ENCODE data around the gene OR5H2.
"Not testable (repeated sequence)": the region's sequence is repeated elsewhere in the genome, so short reads cannot be mapped to it uniquely, and the experiment has no call there.

Gene OR5H2

DNA sequence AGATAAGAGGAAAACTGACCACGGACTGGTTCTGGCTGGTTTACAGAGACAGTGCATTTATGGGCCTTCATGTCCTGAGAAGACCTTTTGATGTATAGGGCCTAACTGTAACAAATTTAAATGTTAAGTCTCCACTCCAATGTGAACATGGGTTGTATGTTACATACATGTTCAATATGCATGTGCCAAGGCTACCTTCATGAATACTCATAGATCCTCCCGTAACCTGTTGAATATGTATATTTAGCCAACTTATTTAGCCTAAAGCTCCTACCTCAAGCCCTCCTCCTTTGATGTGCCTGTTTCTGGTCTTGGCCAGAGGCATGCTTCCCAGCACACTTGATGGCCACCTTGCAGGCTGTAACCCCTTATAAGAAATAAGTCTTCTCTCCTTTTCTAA lies at the start of gene OR5H2:
TSS of gene OR5H2 (plus strand) at position 301 of the 400 bp plus-strand sequence. CDS start 398 bp downstream, outside the sequence.
- no peak for DNase-seq

DNA sequence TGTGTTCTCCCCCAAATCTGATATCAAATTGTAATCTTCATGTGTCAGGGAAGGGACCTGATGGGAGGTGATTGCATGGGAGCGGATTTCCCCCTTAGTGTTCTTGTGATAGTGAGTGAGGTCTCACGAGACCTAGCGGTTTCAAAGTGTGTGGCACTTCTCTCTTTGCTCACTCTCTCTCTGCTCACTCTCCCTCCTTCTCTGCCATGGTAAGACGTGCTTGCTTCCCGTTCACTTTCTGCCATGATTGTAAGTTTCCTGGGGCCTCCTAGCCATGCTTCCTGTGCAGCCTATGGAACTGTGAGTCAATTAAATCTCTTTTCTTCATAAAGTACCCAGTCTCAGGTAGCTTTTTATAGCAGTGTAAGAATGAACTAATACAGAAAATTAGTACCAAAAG lies 48.8 kb upstream of the OR5H2 start:
- DNase-seq, result no peak

DNA sequence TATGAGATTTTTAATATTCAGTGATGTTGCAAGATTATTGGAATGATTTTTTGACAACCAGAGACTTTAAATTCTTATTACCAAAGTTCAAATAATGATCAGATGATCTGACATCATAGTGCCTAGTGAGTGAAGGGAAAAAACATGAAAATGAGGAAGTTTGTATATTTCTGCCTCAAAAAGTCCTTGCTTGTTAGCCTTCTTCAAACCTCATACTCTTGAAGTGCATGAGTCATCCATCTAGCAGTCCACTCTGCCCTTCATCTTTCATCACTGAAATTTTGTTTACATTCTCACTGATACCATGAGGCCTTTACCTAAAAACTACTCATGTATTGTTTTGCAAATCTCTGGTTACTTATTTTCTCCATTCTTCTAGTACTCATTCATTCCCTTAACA lies 42.2 kb upstream of the OR5H2 start:
- DNase-seq, result no peak

DNA sequence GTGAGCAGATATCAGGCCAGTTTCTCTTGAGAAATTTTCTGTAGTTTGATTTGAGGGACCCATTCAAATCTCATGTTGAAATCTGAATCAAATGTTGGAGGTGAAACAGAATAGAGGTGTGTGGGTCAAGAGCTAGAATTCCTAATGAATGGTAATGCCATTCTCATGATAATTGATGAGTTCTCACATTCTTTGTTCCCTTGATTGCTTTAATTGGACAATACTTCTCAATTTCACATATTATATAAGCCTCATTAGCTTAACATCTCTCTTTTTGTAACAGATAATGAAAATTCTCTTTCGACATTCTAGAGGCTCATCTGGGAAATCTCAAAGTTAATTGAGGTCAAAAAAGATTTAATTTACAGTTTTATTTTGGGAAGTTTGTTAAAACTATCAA lies 40.1 kb upstream of the OR5H2 start:
- DNase-seq, result no peak

DNA sequence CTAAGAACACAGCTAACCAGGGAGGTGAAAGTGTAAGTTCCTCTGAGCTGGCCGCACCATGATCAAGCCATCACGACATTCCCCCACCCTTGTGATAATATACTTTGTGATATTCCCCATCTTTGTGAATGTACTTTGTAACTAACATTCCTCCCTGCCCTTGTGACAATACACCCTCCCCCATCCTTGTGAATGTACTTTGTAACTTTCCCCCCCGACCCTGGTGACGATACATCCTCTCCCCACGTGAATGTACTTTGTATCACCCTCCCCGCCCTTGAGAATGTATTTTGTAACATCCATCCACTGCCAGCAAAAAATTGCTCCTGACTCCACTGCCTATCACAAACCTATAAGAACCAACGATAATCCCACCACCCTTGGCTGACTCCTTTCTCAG lies 38.5 kb upstream of the OR5H2 start:
- DNase-seq, result no peak

DNA sequence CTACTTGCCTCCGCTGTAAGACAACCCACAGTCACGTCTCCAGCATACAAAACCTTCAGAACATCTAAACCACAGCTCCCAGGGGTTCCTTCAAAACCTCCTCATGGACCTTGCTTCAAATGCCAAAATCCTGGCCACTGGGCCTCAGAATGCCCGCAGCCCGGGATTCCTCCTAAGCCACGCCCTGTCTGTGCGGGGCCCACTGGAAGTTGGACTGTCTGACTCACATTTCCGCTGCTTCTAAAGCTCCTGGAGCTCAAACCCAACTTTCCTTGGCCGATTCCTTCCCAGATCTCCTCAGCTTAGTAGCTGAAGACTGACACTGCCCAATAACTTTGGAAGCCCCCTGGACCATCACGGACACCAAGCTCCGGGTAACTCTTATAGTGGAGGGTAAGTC lies 36.2 kb upstream of the OR5H2 start:
- DNase-seq, result no peak

DNA sequence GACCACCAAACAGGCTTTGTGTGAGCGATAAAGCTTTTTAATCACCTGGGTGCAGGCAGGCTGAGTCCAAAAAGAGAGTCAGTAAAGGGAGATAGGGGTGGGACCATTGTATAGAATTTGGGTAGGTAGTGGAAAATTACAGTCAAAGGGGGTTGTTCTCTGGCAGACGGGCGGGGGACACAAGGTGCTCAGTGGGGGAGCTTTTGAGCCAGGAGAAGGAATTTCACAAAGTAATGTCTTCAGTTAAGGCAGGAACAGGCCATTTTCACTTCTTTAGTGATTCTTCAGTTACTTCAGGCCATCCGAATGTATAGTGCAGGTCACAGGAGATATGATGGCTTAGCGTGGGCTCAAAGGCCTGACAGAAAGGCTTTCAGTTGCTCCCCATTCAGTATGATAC lies 26.3 kb upstream of the OR5H2 start:
- not testable (repeated sequence) for DNase-seq

DNA sequence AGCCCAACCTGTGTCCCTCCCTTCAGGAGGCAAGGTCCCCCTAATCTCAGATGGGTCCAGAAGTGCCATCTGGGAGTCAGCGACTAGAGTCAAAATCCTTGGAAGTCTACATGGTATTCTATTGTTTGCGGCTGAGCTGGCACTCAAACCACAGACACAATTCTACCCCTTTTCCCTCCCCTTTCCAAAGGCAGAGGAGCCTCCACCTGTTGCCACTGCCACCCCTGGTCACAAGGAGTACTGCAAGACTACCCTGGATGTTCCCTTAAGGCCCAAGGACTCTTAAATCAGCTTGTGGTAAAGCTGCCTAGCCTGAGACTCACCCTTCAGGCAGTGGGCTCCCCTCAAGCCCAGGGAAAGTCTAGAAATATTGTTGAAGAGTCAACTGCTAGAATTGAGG lies 22.6 kb upstream of the OR5H2 start:
- DNase-seq, result no peak

DNA sequence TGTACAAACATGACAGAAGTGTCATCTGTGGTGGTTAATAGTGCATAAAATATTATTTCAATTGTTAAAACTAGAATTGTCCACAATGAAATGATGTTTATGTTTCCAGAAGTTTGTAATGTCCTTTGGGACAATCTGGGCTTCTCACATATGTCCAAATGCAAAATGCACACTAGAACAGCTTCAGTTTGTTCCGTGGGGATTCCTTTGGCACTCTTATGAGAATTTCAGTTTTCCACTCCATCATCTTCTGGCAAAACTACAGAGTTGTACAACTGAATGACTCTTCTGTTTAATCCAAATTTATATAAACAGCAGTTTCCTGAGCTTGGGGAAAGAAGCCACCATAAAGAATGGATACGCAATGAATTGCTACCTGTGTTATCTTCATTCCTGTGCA lies 20.3 kb upstream of the OR5H2 start:
- DNase-seq, result no peak

DNA sequence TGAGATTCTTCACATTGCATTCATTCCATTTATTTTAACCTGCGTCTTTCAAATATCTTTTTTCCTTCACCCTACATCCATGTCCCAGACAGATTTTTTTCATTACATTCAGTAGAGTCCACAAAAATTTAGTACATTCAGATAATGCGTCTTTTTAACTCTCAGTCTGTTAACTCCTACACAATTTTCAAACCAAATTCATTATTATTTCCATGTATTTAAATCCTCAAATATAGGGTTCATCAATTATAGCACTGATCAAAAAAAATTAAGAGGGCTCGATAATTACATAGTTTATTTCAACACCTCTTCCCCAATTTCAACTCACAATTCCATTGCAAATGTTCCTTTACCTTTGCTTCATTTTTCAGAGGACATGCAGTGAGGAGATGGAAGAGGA lies 18.4 kb upstream of the OR5H2 start, which contains the start of gene OR5H6:
TSS of gene OR5H6 (plus strand) at position 301 of the 400 bp plus-strand sequence. CDS start at position 390, 89 bp downstream.
- no peak for DNase-seq

DNA sequence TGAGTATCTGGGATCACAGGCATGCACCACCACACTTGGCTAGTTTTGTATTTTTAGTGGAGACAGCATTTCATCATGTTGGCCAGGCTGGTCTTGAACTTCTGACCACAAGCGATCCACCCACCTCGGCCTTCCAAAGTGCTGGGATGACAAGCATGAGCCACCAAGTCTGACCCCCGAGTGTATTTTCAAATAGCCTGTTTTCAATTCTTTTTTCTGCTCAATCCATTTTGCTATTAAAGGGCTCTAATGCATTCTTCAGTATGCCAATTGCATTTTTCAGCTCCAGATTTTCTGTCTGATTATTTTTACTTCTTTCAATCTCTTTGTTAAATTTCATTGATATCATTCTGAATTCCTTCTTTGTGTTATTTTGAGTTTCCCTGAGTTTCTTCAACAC lies 12.5 kb upstream of the OR5H2 start:
- no peak for DNase-seq

DNA sequence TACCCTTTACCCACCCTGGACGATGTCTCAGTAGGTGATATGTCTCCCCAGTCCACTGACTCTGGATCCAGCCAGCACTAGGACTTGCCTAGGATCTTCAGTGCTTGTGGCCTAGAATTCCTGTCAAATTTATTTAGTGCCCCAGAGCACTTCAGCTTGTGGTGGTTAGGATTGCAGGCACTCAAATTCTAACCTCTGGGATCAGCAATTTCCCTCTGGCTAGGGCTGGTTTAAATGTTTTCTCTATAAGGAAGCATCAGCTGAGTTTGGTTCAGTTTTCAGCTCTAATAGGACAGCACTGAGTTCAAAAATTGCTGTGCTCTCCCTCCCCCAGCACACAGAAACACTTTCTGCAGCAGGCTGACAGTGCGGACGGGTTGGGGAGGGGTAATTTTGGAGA lies 10.2 kb upstream of the OR5H2 start:
- DNase-seq, result no peak

DNA sequence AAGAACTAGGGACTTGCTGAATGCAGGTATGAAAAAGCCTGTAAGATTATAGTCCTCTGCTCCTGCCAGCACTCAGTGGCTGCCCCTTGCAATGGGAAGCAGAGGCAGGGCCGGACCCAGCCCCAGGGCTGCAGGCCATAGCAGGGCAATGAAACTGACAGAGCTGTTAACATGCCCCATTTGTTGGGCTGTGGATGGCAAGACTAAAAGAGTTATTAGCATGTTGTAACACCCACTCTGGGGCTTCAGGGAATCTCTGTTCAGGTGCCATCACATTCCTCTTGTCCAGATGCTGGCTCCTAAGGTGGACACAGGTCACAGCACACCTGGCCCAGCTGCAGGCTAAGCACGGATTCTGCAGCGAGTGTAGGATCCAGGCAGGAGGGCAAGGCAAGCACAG lies 7.4 kb upstream of the OR5H2 start:
- DNase-seq, result no peak

DNA sequence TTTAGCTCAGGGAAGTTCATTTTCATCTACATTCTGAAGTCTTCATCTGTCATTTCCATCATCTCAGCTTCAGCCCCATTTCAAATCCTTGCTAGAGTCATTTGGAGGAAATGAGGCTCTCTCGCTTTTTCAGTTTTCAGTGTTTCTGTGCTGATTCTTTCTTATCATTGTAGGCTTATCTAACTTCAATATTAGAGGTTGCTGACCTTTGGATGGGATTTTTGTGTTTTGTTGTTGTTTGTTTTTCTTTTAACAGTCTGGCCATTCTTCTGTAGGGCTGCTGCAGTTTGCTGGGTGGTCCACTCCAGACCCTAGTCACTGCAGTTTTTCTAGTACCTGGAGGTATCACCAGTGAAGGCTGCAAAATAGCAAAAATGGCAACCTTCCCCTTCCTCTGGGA lies 8.6 kb downstream of the OR5H2 start:
- no peak for DNase-seq

DNA sequence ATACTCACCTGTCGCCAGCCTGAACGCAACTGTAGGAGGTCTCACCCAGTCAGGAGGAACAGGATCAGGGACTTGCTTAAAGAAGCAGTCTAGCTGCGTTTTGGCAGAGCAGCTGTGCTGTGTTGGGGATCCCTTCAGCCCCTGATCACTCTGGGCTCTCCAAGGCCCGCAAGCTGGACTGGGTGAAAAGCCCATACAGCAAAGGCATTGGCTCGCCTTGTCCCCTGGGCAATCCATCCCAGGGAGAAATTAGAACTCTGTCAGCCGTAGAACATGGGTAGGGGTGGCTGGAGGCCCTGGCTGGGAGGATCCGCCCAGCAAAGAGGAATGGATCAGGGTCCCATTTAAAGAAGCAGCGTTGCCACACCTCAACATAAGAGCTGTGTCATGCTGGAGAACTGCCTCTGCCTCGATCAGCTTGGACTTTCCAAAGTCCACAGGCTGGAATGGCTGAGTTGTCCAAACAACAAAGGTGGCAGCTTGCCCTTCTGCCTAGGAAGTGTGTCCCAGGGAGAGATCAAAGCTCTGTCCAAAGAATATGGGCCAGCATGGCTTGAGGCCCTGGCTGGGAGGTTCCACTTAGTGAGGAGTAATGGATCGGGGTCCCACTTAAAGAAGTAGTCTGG lies 9.1 kb downstream of the OR5H2 start:
- DNase-seq, result no peak

DNA sequence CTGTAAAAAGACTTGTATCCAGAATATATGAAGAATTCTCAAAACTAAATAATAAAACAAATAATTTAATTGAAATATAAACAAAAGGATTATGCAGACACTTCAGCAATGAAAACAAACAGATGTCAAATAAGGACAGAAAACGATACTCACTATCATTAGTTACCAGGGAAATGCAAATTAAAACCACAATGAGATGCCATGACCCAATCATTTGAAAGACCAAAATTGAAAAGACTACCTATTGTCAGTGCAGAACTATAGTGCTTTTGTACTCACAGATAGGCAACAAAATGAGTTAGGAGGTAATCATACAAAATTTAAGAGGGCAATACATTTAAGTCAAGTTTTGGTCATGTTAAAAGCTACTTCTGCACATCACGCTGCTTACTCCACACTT lies 39.8 kb downstream of the OR5H2 start:
- DNase-seq, result no peak

DNA sequence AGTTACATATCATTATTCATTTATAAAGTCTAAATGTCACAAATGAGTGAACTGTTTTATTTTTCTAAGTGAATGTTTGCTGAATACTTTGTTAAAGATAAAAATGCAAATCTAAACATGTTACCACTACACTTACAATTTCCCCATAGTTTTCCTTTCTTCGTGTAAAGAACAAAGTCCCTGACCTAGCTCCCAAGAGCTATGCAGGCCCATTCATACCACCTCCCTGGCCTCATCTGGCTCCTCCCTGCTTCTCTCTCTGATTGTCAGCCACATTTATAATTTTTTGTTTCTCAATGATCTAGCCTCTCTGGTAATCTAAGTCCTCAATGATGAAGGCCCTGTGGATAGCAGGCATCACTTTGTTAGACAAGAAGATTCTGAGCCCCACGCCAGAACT lies 40.4 kb downstream of the OR5H2 start:
- DNase-seq, result no peak

DNA sequence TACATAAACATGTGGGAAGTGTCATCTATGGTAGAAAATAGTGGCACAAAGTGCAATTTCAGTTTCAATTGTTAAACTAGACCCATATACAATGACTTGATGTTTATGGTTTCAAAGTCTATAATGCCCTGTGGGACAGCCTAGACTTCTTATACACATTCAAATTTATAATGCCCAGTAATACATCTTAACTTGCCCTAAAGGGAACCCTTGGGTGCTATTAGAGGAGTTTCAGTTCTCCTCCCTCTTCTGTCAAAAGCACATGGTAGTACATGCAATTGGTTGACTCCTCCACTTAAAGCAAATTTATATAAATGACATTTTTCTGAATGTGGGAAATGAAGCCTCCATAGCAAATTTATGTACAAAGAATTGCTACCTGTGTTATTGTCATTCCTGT lies 41.1 kb downstream of the OR5H2 start:
- DNase-seq, result no peak

DNA sequence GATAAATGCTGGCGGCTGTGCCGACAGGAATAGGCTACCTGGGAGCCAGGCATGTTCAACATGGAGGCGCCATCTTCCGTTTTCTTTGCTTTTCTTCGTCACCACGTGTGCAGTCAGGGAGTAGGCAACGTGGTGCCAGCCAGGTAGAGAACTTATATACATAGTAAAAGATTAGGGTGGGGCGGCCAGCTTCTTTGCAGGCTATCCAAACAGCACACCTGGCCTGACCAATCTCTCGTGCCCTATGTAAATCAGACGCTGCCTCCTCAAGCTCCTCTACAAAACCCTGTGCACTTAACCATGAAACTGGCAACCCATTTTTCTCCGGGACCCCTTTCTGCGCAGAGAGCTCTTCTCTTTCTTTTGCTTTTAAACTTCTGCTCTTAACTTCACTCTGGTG lies 42.8 kb downstream of the OR5H2 start:
- no peak for DNase-seq

DNA sequence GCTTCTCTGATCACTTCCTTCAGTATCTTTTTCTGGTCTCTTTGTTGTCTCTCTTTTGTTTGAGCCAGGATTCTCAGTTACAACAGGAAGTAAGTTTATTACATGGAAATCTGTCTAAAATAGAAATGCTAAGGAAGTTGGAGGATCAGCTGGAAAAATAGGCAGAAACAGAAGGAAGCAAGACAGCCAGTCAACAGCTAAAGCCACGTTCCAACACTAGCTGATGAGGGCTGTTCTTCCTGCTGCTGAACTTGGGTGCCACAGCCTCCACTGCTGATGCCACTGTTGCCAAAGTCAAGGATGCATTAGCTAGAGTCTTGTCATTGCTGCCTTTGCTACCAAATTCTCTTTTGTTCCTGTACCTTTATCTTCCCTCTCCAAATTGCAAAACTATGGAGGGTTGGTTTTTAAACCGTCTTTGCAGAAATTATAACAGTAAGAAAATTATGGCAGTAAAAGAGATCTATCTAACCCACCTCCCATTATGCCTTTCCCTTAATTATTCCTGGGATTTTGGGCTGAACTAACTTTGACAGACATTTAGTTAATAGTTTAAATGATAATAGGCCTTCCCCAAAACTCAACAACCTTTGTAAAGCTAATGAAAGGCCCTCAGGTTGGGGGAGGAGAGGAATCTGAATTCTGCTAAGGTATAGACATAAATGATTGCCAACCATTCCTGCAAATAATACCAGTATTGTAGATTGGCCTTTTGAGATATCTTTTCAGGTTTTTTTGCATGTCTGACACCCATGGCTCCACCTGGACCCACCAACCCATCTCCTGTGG lies 44.0 kb downstream of the OR5H2 start:
- no peak for DNase-seq

DNA sequence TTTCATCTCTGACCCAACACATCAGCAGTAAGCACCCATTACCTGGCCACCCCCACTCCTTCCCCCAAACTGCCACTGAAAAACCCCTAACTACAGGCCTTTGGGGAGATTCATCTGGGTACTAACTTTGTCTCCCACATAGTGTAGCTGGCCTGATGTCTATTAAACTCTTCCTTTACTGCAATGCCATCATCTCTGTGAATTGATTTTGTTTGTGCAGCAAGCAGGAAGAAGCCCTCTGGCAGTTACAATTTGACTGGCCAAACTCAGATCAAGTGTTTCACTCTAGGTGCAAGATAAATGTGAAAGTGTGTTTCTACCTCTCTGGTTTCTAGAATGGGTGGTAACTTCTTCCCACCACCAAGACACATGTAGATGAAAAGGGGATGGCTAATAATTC lies 44.6 kb downstream of the OR5H2 start:
- no peak for DNase-seq

DNA sequence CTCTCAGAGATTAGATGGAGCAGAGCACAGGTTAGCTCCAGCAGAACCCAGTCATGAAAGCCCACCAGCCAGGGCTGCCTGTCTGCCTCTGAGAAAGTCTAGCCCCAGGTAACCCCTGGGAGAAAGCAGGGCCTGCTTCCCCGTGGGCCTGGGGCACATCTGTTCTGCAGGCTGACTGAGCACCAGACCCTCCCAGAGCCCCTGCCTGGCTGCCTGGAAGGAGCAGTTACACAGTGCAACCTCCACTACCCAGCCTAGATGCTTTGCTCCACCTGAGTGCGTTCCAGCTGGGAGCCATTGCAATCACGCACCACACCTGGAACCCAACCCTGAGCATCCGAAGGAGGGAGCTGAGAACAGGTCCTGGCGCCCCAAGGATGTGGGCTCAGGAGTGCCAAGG lies 46.6 kb downstream of the OR5H2 start:
- DNase-seq, result no peak

DNA sequence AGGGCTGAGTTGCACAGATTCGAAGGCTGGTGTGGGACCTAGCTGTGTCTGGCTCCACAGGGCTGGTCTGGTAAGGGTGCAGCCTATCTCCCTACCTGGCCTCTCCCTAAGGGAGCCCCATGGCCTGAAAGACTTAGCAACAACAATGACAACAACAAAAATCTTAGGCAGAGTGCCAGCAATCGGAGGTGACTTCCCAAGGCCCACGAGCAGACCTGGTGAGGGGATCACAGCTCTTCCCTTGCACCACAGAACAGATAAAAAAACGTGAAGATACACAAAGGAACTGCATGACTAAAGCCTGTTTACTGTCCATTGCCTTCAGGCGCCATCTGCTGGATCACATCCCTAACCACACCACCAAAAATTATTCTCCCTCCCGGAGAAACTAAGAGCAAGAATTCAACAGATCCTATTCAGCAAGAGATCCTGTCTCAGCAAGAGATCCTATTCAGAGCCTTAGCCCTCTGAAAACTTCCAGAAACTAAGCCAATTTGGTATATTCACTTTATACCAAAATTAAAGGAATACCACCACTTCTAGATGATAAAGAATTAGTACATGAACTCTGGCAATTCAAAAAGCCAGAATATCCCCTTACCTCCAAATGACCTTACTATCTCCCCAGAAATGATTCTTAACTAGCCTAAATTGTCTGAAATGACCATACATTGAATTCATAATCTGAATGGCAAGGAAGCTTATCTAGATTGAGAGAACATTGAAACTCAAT lies 47.3 kb downstream of the OR5H2 start:
- DNase-seq, result no peak

DNA sequence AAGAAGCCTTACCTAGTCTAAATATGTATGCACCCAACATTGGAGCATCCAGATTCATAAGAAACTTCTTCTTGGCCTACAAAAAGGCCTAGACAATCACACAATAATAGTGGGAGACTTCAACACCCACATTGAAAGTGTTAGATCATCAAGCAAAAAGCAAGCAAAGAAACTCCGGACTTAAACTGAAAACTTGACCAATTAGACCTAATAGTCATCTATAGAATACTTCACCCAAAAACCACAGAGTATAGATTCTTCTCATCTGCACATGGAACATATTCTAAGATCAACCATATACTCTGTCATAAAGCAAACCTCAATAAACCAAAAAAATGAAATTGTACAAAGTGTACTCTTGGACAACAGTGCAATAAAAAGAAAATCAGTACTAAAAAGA lies 49.0 kb downstream of the OR5H2 start:
- DNase-seq, result no peak

Measured in NCI-H1930 (cell line).